Skin of body (tissue), 2 donors: ENCODE results near the gene PDCD1LG2. TPM values are rescaled to one million over a fixed set of nuclear protein-coding genes. Genes with fewer than 3 reads are reported as not detected.

Source experiments
- DNase-seq: peaks from one replicate; lab custom pipeline; 2025; lab: John Stamatoyannopoulos, UW
- total RNA-seq: library from RNA; depleted of rRNA; stranded (reverse); fragments of >200 nt; gene quantifications from one replicate; pipeline ENCODE4 v1.2.3, GENCODE V29; 2014

PDCD1LG2 gene
- total RNA-seq, 1 donor from 2014 or later, result 1.5 TPM

- DNase-seq, result no peak
These were observed 98.2 kb downstream of the PDCD1LG2 start for GRCh38 chr9:5608298-5609225.

- no peak for DNase-seq
These were observed 98.9 kb downstream of the PDCD1LG2 start for GRCh38 chr9:5609226-5609596.

- DNase-seq, result no peak
These were observed 100.2 kb downstream of the PDCD1LG2 start for GRCh38 chr9:5610491-5610890.

- DNase-seq, result no peak
These were observed 101.2 kb downstream of the PDCD1LG2 start for GRCh38 chr9:5611321-5612184.

GRCh38 chr9:5612185-5612530 lies 101.8 kb downstream of the PDCD1LG2 start:
- DNase-seq, result no peak

- no peak for DNase-seq
These were observed 103.9 kb downstream of the PDCD1LG2 start for GRCh38 chr9:5614192-5614591.

- DNase-seq, result no peak
These were observed 104.7 kb downstream of the PDCD1LG2 start for GRCh38 chr9:5614985-5615384.

- no peak for DNase-seq
These were observed 107.4 kb downstream of the PDCD1LG2 start for GRCh38 chr9:5617749-5618148.

- DNase-seq, result no peak
These were observed 110.2 kb downstream of the PDCD1LG2 start for GRCh38 chr9:5620494-5620893.

Other genes starting within 250 kb of the PDCD1LG2 start
- gene RLN2, start 205.8 kb upstream of the PDCD1LG2 start, total RNA-seq, result not detected
- not detected for gene RLN1, start 170.7 kb upstream of the PDCD1LG2 start, total RNA-seq
- 16.5 TPM for gene PLGRKT, start 72.6 kb upstream of the PDCD1LG2 start, total RNA-seq
- gene CD274, start 60.0 kb upstream of the PDCD1LG2 start, total RNA-seq, result 1.5 TPM
- gene RIC1, start 118.6 kb downstream of the PDCD1LG2 start, total RNA-seq, result 52.0 TPM